Neural cell (in vitro differentiated cells): ENCODE data around the gene EGLN2. TPM values are rescaled to one million over a fixed set of nuclear protein-coding genes. Genes with fewer than 3 reads are reported as not detected.

ENCODE experiments used
- H2AFZ ChIP-seq: fragments of 200-600, 300-800 bp; sonication (generic), shearing (Covaris generic); 2 replicates; pipeline ENCODE4 v1.6.0; 2014; ENCODE audit warnings: low read depth, mild to moderate bottlenecking, antibody characterized with exemption, low read length, moderate library complexity
- H3F3A ChIP-seq: fragments of 200-600 bp; shearing (Covaris generic); 2 replicates; pipeline ENCODE4 v1.6.1; 2016; ENCODE audit warnings: mild to moderate bottlenecking, moderate library complexity, mixed read lengths, antibody characterized with exemption, low read length; ENCODE audit not compliant: insufficient read depth, poor library complexity, severe bottlenecking
- H3K27ac ChIP-seq: fragments of 200-600, 300-800 bp; sonication (generic), shearing (Covaris generic); 2 replicates; pipeline ENCODE4 v1.5.1; 2014; ENCODE audit warnings: mild to moderate bottlenecking, low read length, moderate library complexity
- H3K27me3 ChIP-seq: fragments of 300-800, 200-600 bp; sonication (generic), shearing (Covaris generic); 2 replicates; pipeline ENCODE4 v1.6.0; 2014; ENCODE audit warnings: mild to moderate bottlenecking, low read depth, low read length, moderate library complexity; ENCODE audit not compliant: insufficient read depth
- H3K36me3 ChIP-seq: fragments of 300-800, 200-600 bp; sonication (generic), shearing (Covaris generic); 2 replicates; pipeline ENCODE4 v1.5.1; 2014; ENCODE audit warnings: mild to moderate bottlenecking, antibody characterized with exemption, low read length, moderate library complexity; ENCODE audit not compliant: insufficient read depth
- H3K4me2 ChIP-seq: fragments of 300-800, 200-600 bp; sonication (generic), shearing (Covaris generic); 2 replicates; pipeline ENCODE4 v1.6.0; 2014; ENCODE audit warnings: mild to moderate bottlenecking, low read length
- H3K4me3 ChIP-seq: fragments of 300-800, 200-600 bp; sonication (generic), shearing (Covaris generic); 2 replicates; pipeline ENCODE4 v1.5.1; 2014; ENCODE audit warnings: mild to moderate bottlenecking, low read length, moderate library complexity
- H3K79me2 ChIP-seq: fragments of 200-600 bp; shearing (Covaris generic); replicated peaks from 2 replicates; pipeline ENCODE4 v1.6.0; 2014; ENCODE audit warnings: mild to moderate bottlenecking, low read length, moderate library complexity; ENCODE audit not compliant: insufficient read depth
- H3K9ac ChIP-seq: fragments of 300-800, 200-600 bp; sonication (generic), shearing (Covaris generic); 2 replicates; pipeline ENCODE4 v1.6.1; 2016; ENCODE audit warnings: mild to moderate bottlenecking, low read length, mixed read lengths
- H3K9me2 ChIP-seq: fragments of 200-600 bp; shearing (Covaris generic); 2 replicates; pipeline ENCODE4 v1.6.1; 2016; ENCODE audit warnings: mild to moderate bottlenecking, low read length, mixed read lengths; ENCODE audit not compliant: insufficient read depth
- H3K9me3 ChIP-seq: fragments of 200-600, 300-800 bp; sonication (generic), shearing (Covaris generic); 2 replicates; pipeline ENCODE4 v1.6.1; 2016; ENCODE audit warnings: mild to moderate bottlenecking, mixed run types, low read length, moderate library complexity, mixed read lengths
- H4K20me1 ChIP-seq: fragments of 200-600 bp; shearing (Covaris generic); 2 replicates; pipeline ENCODE4 v1.6.1; 2016; ENCODE audit warnings: mild to moderate bottlenecking, mixed run types; ENCODE audit not compliant: insufficient read depth
- CTCF ChIP-seq: fragments of 450-650 bp; IDR thresholded peaks from 2 replicates; pipeline ENCODE4 v1.5.1; 2014; ENCODE audit warnings: antibody characterized with exemption, mild to moderate bottlenecking, moderate library complexity; ENCODE audit not compliant: poor library complexity, severe bottlenecking
- EP300 ChIP-seq: fragments of 450-650 bp; conservative IDR thresholded peaks from 2 replicates; pipeline ENCODE4 v1.6.1; 2014; ENCODE audit warnings: antibody characterized with exemption, mild to moderate bottlenecking, moderate library complexity; ENCODE audit not compliant: poor library complexity, severe bottlenecking
- MXI1 ChIP-seq: fragments of 450-650 bp; conservative IDR thresholded peaks from 2 replicates; pipeline ENCODE4 v1.6.1; 2014; ENCODE audit warnings: antibody characterized with exemption, mild to moderate bottlenecking; ENCODE audit not compliant: poor library complexity, severe bottlenecking
- POLR2AphosphoS5 ChIP-seq: IDR thresholded peaks from 2 replicates; pipeline ENCODE4 v1.6.1; 2012
- RAD21 ChIP-seq: fragments of 450-650 bp; conservative IDR thresholded peaks from 2 replicates; pipeline ENCODE4 v1.6.1; 2014; ENCODE audit warnings: antibody characterized with exemption, mild to moderate bottlenecking, moderate library complexity
- REST ChIP-seq: IDR thresholded peaks from 2 replicates; pipeline ENCODE4 v1.6.1; 2012; ENCODE audit warnings: borderline replicate concordance
- SMC3 ChIP-seq: fragments of 450-650 bp; conservative IDR thresholded peaks from 2 replicates; pipeline ENCODE4 v1.6.1; 2014; ENCODE audit warnings: antibody characterized with exemption, mild to moderate bottlenecking, moderate library complexity; ENCODE audit not compliant: poor library complexity
- TAF1 ChIP-seq: IDR thresholded peaks from 2 replicates; pipeline ENCODE4 v1.6.1; 2012; ENCODE audit warnings: low read depth
- polyA plus RNA-seq: library from polyadenylated mRNA; depleted of rRNA; stranded (reverse); fragments of >200 nt; gene quantifications from 2 replicates; pipeline ENCODE4 v1.2.3, GENCODE V29; 2014

The EGLN2 gene
- polyA plus RNA-seq, 1 donor from 2014 or later = 112 TPM

GRCh38 chr19:40808497-40808896 lies 9.5 kb downstream of the EGLN2 start:
- Histone ChIP-seq H2AFZ (no peak overlapping the region), H4K20me1 (no peaks in the 10 kb centered on the region), H3K4me3 (no peak overlapping the region), H3F3A (no peaks in the 10 kb centered on the region), H3K4me2 (no peak overlapping the region), H3K27ac (no peak overlapping the region), H3K9ac (no peak overlapping the region), H3K9me3 (no peaks in the 10 kb centered on the region), H3K36me3 (peaks cover 3% of the 10 kb centered on the region), H3K79me2 (peaks cover 31% of the 10 kb centered on the region), H3K9me2 (no peaks in the 10 kb centered on the region), H3K27me3 (no peaks in the 10 kb centered on the region)
- TF ChIP-seq MXI1 (no peak), SMC3 (no peak), REST (no peak), CTCF (no peak), RAD21 (no peak), POLR2AphosphoS5 (no peak), TAF1 (no peak), EP300 (no peak)

- Histone ChIP-seq H3K9me3 (no peaks in the 10 kb centered on the region), H3F3A (no peaks in the 10 kb centered on the region), H4K20me1 (no peaks in the 10 kb centered on the region), H3K9ac (no peak overlapping the region), H3K27ac (no peak overlapping the region), H3K4me3 (no peak overlapping the region), H3K36me3 (peaks cover 3% of the 10 kb centered on the region), H3K9me2 (no peaks in the 10 kb centered on the region), H2AFZ (no peak overlapping the region), H3K79me2 (peaks cover 21% of the 10 kb centered on the region), H3K27me3 (no peaks in the 10 kb centered on the region), H3K4me2 (no peak overlapping the region)
- TF ChIP-seq CTCF (no peak), EP300 (no peak), RAD21 (no peak), REST (no peak)
Measured at GRCh38 chr19:40809358-40810086, 10.5 kb downstream of the EGLN2 start.
